Omental fat pad (tissue), 4 donors: ENCODE results near the gene RUSF1. TPM values are rescaled to one million over a fixed set of nuclear protein-coding genes. Genes with fewer than 3 reads are reported as not detected.

ENCODE experiments used
- ATAC-seq: fragments of 150-250 bp; one replicate; pipeline ENCODE4 v1.9.1; 2016; ENCODE audit warnings: mild to moderate bottlenecking, moderate library complexity; ENCODE audit not compliant: low FRiP score
- DNase-seq: peaks from one replicate; pipeline ENCODE4 v3.0.0-alpha.2; 2019; ENCODE audit warnings: low spot score
- CTCF ChIP-seq, 3 donors: fragments of 450-650 bp; IDR thresholded peaks; one replicate each; pipeline ENCODE4 v1.5.1; 2016 to 2017; ENCODE audit warnings: antibody characterized with exemption in 3 of 3, mild to moderate bottlenecking in 3 of 3, moderate library complexity in 2 of 3
- total RNA-seq, 4 donors: library from RNA; depleted of rRNA; stranded (reverse); fragments of >200 nt; gene quantifications; one replicate each; pipeline ENCODE4 v1.1.0, GENCODE V29; 2016

RUSF1 gene
- total RNA-seq, 4 donors from 2014 or later = 35.3 to 56.7 (median 48.9) TPM

DNA sequence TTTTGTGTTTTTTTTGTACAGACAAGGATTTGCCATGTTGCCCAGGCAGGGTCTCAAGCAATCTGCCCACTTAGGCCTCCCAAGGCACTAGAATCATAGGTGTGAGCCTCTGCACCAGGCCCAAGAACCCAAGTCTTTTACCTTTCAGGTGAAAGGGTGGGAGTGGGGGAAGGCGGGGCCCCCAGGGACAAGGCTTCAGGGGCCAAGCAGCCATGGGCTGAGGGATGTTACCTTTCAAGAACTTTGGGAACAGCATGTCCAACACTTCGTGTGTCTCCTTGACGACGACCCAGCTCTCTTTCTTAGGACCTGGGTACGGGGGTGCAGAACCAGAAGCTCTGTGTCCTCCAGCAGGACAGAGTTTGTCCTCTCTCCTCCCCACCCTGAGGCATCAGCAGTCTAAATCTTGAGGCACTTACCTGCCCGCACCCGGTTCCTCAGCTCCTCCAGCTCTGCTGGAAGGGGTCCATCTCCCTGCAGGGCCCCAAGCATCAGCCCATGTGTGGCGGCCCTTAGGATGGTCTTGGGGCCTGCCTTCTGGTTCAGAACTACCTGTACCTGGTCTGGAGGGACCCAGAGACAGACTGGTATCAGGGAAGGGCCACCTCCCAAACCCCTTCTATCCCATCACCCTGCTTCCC is 16.3 kb downstream of the RUSF1 start:
- DNase-seq (no peak), ATAC-seq (no peak)
- no peak for TF ChIP-seq CTCF (IDR thresholded peaks at IDR 0.05)

- ATAC-seq (no peak), DNase-seq (no peak)
- no peak for TF ChIP-seq CTCF (IDR thresholded peaks at IDR 0.05)
Measured at GRCh38 chr16:31489616-31490584, 18.3 kb downstream of the RUSF1 start.

DNA sequence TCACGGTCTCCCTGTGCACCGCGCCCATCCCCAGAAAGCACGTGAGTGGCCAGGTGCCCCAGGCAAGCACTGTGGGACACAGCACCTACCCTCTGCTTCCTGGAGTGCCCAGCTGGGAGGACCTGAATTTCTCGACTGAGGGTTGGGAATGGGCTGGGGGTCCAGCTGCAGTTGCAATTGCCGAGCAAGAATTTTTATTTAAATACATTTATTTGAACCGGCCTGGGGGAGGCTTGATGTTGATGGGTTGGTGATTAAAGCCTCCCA is 19.0 kb downstream of the RUSF1 start:
- DNase-seq = no peak
- TF ChIP-seq CTCF (IDR thresholded peaks at IDR 0.05) = no peak
- ATAC-seq = no peak

DNA sequence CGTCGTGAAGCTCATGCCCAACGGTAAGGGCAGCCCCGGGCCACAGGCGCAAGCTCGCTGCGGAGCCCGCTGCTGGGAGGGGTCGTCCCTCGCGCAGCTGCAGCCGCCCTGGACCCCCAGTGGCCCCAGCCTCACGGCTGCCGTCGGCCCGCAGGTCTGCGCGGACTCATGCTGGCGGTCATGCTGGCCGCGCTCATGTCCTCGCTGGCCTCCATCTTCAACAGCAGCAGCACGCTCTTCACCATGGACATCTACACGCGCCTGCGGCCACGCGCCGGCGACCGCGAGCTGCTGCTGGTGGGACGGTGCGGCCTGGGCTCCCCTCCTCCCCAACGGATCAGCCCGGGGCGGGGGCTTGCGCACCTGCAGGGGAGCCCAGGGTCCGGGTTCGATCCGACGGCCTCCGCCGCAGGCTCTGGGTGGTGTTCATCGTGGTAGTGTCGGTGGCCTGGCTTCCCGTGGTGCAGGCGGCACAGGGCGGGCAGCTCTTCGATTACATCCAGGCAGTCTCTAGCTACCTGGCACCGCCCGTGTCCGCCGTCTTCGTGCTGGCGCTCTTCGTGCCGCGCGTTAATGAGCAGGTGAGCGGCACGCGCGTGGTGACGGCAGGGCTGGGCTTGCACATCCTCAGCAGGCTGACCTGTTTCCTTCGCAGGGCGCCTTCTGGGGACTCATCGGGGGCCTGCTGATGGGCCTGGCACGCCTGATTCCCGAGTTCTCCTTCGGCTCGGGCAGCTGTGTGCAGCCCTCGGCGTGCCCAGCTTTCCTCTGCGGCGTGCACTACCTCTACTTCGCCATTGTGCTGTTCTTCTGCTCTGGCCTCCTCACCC is 19.5 kb downstream of the RUSF1 start:
- DNase-seq (no peak), ATAC-seq (no peak)
- TF ChIP-seq CTCF (IDR thresholded peaks at IDR 0.05) = no peak

DNA sequence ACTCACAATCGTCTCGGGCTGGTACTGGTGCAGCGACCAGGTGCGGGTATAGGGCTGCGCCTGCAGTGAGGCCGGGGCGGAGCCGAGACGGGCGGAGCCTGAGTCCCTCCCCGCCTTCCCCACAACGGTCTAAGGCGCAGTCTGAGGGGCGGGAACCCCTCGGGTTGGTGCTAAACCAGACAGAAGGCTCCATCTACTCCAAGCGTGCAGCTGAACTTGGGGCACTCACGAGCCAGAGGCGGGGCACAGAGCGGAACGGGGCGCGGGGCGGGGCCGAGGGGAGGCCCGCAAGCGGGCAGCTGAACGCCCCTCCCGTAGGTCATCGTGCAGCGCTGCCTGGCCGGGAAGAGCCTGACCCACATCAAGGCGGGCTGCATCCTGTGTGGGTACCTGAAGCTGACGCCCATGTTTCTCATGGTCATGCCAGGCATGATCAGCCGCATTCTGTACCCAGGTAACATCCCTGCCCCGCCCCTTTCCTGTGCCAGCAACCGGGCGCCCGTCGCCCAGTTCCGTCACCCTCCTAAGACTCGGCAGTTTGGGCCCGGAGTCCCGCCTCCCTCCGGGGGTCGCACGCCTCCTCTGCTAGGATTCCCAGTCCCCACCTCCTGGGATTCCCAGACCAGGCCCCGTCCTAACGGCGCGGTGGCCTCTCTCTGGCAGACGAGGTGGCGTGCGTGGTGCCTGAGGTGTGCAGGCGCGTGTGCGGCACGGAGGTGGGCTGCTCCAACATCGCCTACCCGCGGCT is 20.3 kb downstream of the RUSF1 start:
- no peak for TF ChIP-seq CTCF (IDR thresholded peaks at IDR 0.05)
- DNase-seq = no peak
- ATAC-seq = peak; percentile 84

DNA sequence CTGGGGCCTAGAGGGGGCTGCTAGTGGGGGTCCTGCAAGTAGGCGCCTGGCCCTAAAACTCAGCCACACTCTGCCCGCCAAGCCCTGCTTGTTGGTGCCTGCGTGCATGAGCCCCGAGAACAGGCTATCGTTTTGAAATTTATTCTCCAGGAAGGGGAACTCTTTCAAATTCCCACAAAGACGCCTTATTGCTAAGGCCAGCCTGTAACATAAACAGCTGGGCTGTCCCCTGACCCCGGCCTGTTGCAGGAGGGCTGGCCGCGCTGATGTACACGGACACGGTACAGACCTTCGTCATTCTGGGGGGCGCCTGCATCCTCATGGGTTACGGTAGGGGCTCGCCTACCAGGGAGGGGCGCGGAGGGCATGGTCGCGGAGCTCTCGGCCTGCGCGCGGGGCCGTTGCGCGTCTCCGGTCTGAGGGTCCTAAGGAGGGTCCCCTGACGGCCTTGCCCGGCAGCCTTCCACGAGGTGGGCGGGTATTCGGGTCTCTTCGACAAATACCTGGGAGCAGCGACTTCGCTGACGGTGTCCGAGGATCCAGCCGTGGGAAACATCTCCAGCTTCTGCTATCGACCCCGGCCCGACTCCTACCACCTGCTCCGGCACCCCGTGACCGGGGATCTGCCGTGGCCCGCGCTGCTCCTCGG is 21.0 kb downstream of the RUSF1 start:
- no peak for DNase-seq
- no peak for ATAC-seq
- TF ChIP-seq CTCF (IDR thresholded peaks at IDR 0.05) = no peak
